ENCODE results near the gene FBXO38.

FBXO38 gene

GRCh38 chr5:148387325-148387724 lies 3.6 kb downstream of the FBXO38 start:
- no peak for FAIRE-seq

GRCh38 chr5:148388696-148389095 lies 4.9 kb downstream of the FBXO38 start:
- FAIRE-seq = no peak

- FAIRE-seq = no peak
Observed at GRCh38 chr5:148390914-148391313, 7.2 kb downstream of the FBXO38 start.

GRCh38 chr5:148391422-148391821 lies 7.7 kb downstream of the FBXO38 start:
- no peak for FAIRE-seq

GRCh38 chr5:148393390-148393741 lies 9.6 kb downstream of the FBXO38 start:
- no peak for FAIRE-seq

GRCh38 chr5:148394587-148395019 lies 10.8 kb downstream of the FBXO38 start:
- no peak for FAIRE-seq

GRCh38 chr5:148395031-148395430 lies 11.3 kb downstream of the FBXO38 start:
- no peak for FAIRE-seq

GRCh38 chr5:148397968-148398595 lies 14.3 kb downstream of the FBXO38 start:
- FAIRE-seq = no peak

- no peak for FAIRE-seq
Observed at GRCh38 chr5:148398698-148399121, 15.0 kb downstream of the FBXO38 start.

GRCh38 chr5:148401604-148402003 lies 17.8 kb downstream of the FBXO38 start:
- FAIRE-seq = no peak

GRCh38 chr5:148403344-148403743 lies 19.6 kb downstream of the FBXO38 start:
- no peak for FAIRE-seq

- FAIRE-seq = no peak
Observed at GRCh38 chr5:148406406-148406805, 22.6 kb downstream of the FBXO38 start.

- no peak for FAIRE-seq
Observed at GRCh38 chr5:148408092-148408491, 24.3 kb downstream of the FBXO38 start.

- no peak for FAIRE-seq
Observed at GRCh38 chr5:148412124-148412523, 28.4 kb downstream of the FBXO38 start.

- no peak for FAIRE-seq
Observed at GRCh38 chr5:148414833-148415232, 31.1 kb downstream of the FBXO38 start.

GRCh38 chr5:148416416-148416815 lies 32.7 kb downstream of the FBXO38 start:
- no peak for FAIRE-seq

GRCh38 chr5:148416921-148417320 lies 33.2 kb downstream of the FBXO38 start:
- no peak for FAIRE-seq

GRCh38 chr5:148418511-148418910 lies 34.8 kb downstream of the FBXO38 start:
- FAIRE-seq = no peak

- FAIRE-seq = no peak
Observed at GRCh38 chr5:148421661-148422060, 37.9 kb downstream of the FBXO38 start.

GRCh38 chr5:148425808-148426207 lies 42.0 kb downstream of the FBXO38 start:
- FAIRE-seq = no peak

- no peak for FAIRE-seq
Observed at GRCh38 chr5:148426514-148426913, 42.8 kb downstream of the FBXO38 start.

- FAIRE-seq = no peak
Observed at GRCh38 chr5:148427370-148428042, 43.7 kb downstream of the FBXO38 start.

GRCh38 chr5:148428848-148429247 lies 45.1 kb downstream of the FBXO38 start:
- no peak for FAIRE-seq

GRCh38 chr5:148433826-148434225 lies 50.1 kb downstream of the FBXO38 start:
- no peak for FAIRE-seq

- no peak for FAIRE-seq
Observed at GRCh38 chr5:148436029-148436428, 52.3 kb downstream of the FBXO38 start.
